HG03354 (cell line): Measurements from ENCODE around the gene JPT2.

ENCODE experiments used
- ATAC-seq: cut with Tn5 transposase; IDR thresholded peaks from one replicate; pipeline ENCODE4 v1.9.1; 2021; ENCODE audit warnings: mild to moderate bottlenecking; ENCODE audit not compliant: unreplicated experiment, poor library complexity, severe bottlenecking

JPT2 gene

GRCh38 chr16:1651094-1651973 is 26.7 kb upstream of the JPT2 start:
- no peak for ATAC-seq

- ATAC-seq, result no peak
Observed at GRCh38 chr16:1651974-1652312, 26.1 kb upstream of the JPT2 start.

GRCh38 chr16:1653023-1653422 is 25.1 kb upstream of the JPT2 start:
- ATAC-seq, result no peak

- ATAC-seq, result no peak
Observed at GRCh38 chr16:1654505-1655268, 23.4 kb upstream of the JPT2 start.

- no peak for ATAC-seq
Observed at GRCh38 chr16:1655269-1655807, 22.7 kb upstream of the JPT2 start.

GRCh38 chr16:1655909-1656807 is 21.9 kb upstream of the JPT2 start:
- no peak for ATAC-seq

GRCh38 chr16:1656808-1657617 is 21.1 kb upstream of the JPT2 start:
- no peak for ATAC-seq

GRCh38 chr16:1657841-1658240 is 20.2 kb upstream of the JPT2 start:
- no peak for ATAC-seq

GRCh38 chr16:1659031-1659430 is 19.0 kb upstream of the JPT2 start:
- no peak for ATAC-seq

GRCh38 chr16:1661826-1662225 is 16.3 kb upstream of the JPT2 start:
- ATAC-seq, result no peak

- ATAC-seq, result no peak
Observed at GRCh38 chr16:1662543-1662942, 15.5 kb upstream of the JPT2 start.

GRCh38 chr16:1665829-1666228 is 12.2 kb upstream of the JPT2 start:
- no peak for ATAC-seq

- no peak for ATAC-seq
Observed at GRCh38 chr16:1666316-1666715, 11.8 kb upstream of the JPT2 start.

- no peak for ATAC-seq
Observed at GRCh38 chr16:1667271-1667670, 10.8 kb upstream of the JPT2 start.

GRCh38 chr16:1667916-1668315 is 10.2 kb upstream of the JPT2 start:
- no peak for ATAC-seq

GRCh38 chr16:1668612-1669319 is 9.3 kb upstream of the JPT2 start:
- no peak for ATAC-seq

GRCh38 chr16:1669698-1670097 is 8.4 kb upstream of the JPT2 start:
- ATAC-seq, result no peak

GRCh38 chr16:1670371-1670770 is 7.7 kb upstream of the JPT2 start:
- no peak for ATAC-seq

- no peak for ATAC-seq
Observed at GRCh38 chr16:1670866-1671265, 7.2 kb upstream of the JPT2 start.
